Prostate gland (tissue), 2 donors: ENCODE measurements around the gene IL20RA. TPM values are rescaled to one million over a fixed set of nuclear protein-coding genes. Genes with fewer than 3 reads are reported as not detected.

Experiments used
- DNase-seq: peaks from one replicate; pipeline ENCODE4 v3.0.0-alpha.2; 2019; ENCODE audit warnings: low spot score
- H3K27ac ChIP-seq, 2 donors: fragments of 200-600 bp; sonication (generic); 2 replicates each; pipeline ENCODE4 v1.5.1; 2017 to 2019
- H3K27me3 ChIP-seq: fragments of 200-600 bp; sonication (generic); replicated peaks from 2 replicates; pipeline ENCODE4 v1.5.1; 2019; ENCODE audit not compliant: insufficient read depth
- H3K36me3 ChIP-seq, 2 donors: fragments of 200-600 bp; sonication (generic); 1 replicate in 1 of 2; 2 replicates in 1 of 2; pipeline versions ENCODE4 v1.5.1 to v1.8.1; 2017 to 2019
- H3K4me1 ChIP-seq: fragments of 200-600 bp; sonication (generic); replicated peaks from 2 replicates; pipeline ENCODE4 v1.5.1; 2019
- H3K4me3 ChIP-seq, 2 donors: fragments of 200-600 bp; sonication (generic); 2 replicates each; pipeline ENCODE4 v1.5.1; 2017 to 2019
- H3K9me3 ChIP-seq: fragments of 200-600 bp; sonication (generic); 2 replicates; pipeline ENCODE4 v1.5.1; 2017
- POLR2A ChIP-seq: fragments of 450-650 bp; IDR thresholded peaks from one replicate; pipeline ENCODE4 v1.6.1; 2016; ENCODE audit warnings: antibody characterized with exemption, mild to moderate bottlenecking
- POLR2AphosphoS5 ChIP-seq: sonication (generic); formaldehyde crosslinking; IDR thresholded peaks from one replicate; pipeline ENCODE4 v1.6.1; 2017; ENCODE audit warnings: antibody characterized with exemption
- WGBS: methylation state at CpG from one replicate; pipeline ENCODE4 v1.1.5; 2018; 5-methylcytosine and 5-hydroxymethylcytosine counted together
- intact Hi-C: fragments of 100-400 bp; cut with DNase I; formaldehyde crosslinking; loops from one replicate; pipeline ENCODE4 v1.14.2; 2022
- total RNA-seq, 2 donors: library from RNA; depleted of rRNA; stranded (reverse); fragments of >200 nt; gene quantifications; one replicate each; pipeline ENCODE4 v1.1.0, GENCODE V29; 2016
- TF ChIP-seq, protein P1 (sequence below), 4 experiments: fragments of 200-600 bp in 2 of 4; fragments of 450-650 bp in 2 of 4; sonication (generic) in 2 of 4; IDR thresholded peaks; 1 replicate in 3 of 4; 2 replicates in 1 of 4; pipeline ENCODE4 v1.5.1; 2016 to 2019; ENCODE audit warnings: antibody characterized with exemption in 4 of 4, mild to moderate bottlenecking in 2 of 4, moderate library complexity in 2 of 4

IL20RA gene
- total RNA-seq, 2 donors from 2014 or later: 19.9 to 25.3 TPM

DNA sequence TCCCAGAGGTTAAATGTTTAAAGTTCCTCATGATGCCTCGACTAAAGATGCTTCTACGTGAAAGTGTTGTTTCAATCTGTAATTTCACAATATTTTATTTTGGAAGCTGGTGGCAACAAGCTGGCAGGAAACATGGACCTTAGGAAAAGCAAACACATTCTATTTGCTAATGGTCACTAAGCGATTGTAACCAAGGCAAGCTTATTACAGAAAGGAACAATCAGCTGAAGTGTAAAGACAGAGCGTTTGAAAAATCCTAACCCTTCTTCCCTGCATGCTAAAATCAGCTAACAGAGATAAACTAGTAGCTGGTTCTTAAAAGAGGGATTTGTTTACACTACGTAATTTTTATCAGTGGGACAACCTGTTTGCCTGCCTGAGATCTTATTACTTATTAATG, 50.0 kb downstream of the IL20RA start:
- Histone ChIP-seq H3K27ac (no peak overlapping the region), H3K27me3 (no peaks in the 10 kb centered on the region), H3K9me3 (no peaks in the 10 kb centered on the region), H3K4me3 (no peak overlapping the region), H3K36me3 (no peaks in the 10 kb centered on the region), H3K4me1 (no peaks in the 10 kb centered on the region)
- intact Hi-C loops: no loop called here
- no peak for DNase-seq
- TF ChIP-seq POLR2A (no peak), POLR2AphosphoS5 (peak; percentile 16)
- TF ChIP-seq, protein P1, sequence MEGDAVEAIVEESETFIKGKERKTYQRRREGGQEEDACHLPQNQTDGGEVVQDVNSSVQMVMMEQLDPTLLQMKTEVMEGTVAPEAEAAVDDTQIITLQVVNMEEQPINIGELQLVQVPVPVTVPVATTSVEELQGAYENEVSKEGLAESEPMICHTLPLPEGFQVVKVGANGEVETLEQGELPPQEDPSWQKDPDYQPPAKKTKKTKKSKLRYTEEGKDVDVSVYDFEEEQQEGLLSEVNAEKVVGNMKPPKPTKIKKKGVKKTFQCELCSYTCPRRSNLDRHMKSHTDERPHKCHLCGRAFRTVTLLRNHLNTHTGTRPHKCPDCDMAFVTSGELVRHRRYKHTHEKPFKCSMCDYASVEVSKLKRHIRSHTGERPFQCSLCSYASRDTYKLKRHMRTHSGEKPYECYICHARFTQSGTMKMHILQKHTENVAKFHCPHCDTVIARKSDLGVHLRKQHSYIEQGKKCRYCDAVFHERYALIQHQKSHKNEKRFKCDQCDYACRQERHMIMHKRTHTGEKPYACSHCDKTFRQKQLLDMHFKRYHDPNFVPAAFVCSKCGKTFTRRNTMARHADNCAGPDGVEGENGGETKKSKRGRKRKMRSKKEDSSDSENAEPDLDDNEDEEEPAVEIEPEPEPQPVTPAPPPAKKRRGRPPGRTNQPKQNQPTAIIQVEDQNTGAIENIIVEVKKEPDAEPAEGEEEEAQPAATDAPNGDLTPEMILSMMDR (IDR thresholded peaks at IDR 0.05): no peak
- WGBS: 52% methylated on average over 5 of the region's 5 CpGs

DNA sequence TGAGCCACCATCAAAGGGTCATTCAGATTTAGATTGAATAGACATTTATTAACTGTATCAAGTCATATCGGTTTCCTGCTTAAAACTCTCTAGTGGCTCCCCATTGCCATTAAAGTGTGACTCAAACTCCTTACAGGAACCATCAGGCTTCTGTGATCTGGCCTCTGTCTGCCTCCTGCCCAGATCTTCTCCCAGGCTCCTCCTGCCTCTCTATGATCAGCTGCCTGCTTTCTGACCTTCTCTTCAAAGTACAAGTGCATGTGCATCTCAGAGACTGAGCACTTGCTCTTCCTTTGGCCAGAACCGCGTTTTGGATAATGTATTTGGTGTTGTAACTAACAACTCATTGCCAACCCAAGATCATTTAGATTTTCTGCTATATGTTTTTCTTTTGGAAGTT, 52.7 kb downstream of the IL20RA start:
- Histone ChIP-seq H3K36me3 (no peaks in the 10 kb centered on the region), H3K27ac (no peak overlapping the region), H3K27me3 (no peaks in the 10 kb centered on the region), H3K4me1 (no peaks in the 10 kb centered on the region), H3K9me3 (no peaks in the 10 kb centered on the region), H3K4me3 (no peak overlapping the region)
- 60% methylated on average over 3 of the region's 3 CpGs for WGBS
- intact Hi-C loops: no loop called here
- no peak for DNase-seq
- TF ChIP-seq, protein P1 (IDR thresholded peaks at IDR 0.05): no peak
- no peak for TF ChIP-seq POLR2A
- TF ChIP-seq POLR2AphosphoS5: no peak

GRCh38 chr6:136991646-136992045, 53.1 kb downstream of the IL20RA start:
- H3K36me3 ChIP-seq: no peaks in the 10 kb centered on the region
- no peak for DNase-seq
- intact Hi-C loops: no loop called here
- H3K9me3 ChIP-seq: no peaks in the 10 kb centered on the region
- no peaks in the 10 kb centered on the region for H3K4me1 ChIP-seq
- H3K4me3 ChIP-seq: no peak overlapping the region
- H3K27ac ChIP-seq: no peak overlapping the region
- TF ChIP-seq POLR2A (no peak), POLR2AphosphoS5 (no peak)
- TF ChIP-seq, protein P1 (IDR thresholded peaks at IDR 0.05): no peak
- H3K27me3 ChIP-seq: no peaks in the 10 kb centered on the region

DNA sequence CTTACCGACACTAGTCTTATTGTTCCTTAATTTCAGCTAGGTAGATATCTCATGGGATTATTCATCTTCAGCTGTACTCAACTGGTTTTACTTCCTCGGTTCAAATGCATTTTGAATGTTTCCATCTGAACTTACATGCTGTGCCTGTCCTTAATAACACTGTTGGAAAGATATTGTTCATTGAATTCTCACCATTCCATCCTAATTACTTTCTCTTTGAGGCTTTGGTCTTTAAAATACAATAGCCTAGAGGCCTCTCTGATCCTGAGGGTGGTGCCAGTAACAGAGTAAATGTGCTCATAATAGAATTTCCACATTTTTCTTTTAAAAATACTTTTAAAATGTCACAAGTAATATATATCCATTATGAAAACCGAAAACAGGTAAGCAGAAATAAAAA, 54.0 kb downstream of the IL20RA start:
- no peaks in the 10 kb centered on the region for H3K27me3 ChIP-seq
- intact Hi-C loops: no loop called here
- WGBS: 80% methylated on average over 3 of the region's 3 CpGs

GRCh38 chr6:136990242-136990578, 54.6 kb downstream of the IL20RA start:
- DNase-seq: no peak
- no peaks in the 10 kb centered on the region for H3K27me3 ChIP-seq
- peak overlapping the region; percentile 13 to 27 for H3K4me3 ChIP-seq
- no peaks in the 10 kb centered on the region for H3K4me1 ChIP-seq
- H3K27ac ChIP-seq: no peak overlapping the region
- intact Hi-C loops: no loop called here
- no peak for TF ChIP-seq POLR2A
- TF ChIP-seq, protein P1 (IDR thresholded peaks at IDR 0.05): no peak
- no peak for TF ChIP-seq POLR2AphosphoS5
- H3K36me3 ChIP-seq: no peaks in the 10 kb centered on the region
- H3K9me3 ChIP-seq: no peaks in the 10 kb centered on the region
- 36% methylated on average over 4 of the region's 4 CpGs for WGBS

More for the DNA sequence above, 54.0 kb downstream of the IL20RA start:
- no peak overlapping the region for H3K4me3 ChIP-seq
- H3K27ac ChIP-seq: no peak overlapping the region
- no peaks in the 10 kb centered on the region for H3K9me3 ChIP-seq
- no peak for TF ChIP-seq POLR2AphosphoS5
- TF ChIP-seq, protein P1 (IDR thresholded peaks at IDR 0.05): no peak
- TF ChIP-seq POLR2A: no peak
- H3K4me1 ChIP-seq: no peaks in the 10 kb centered on the region
- DNase-seq: no peak
- H3K36me3 ChIP-seq: no peaks in the 10 kb centered on the region
